ENCODE results near the gene WDR43.
"Not testable (repeated sequence)": the region's sequence is repeated elsewhere in the genome, so short reads cannot be mapped to it uniquely, and the experiment has no call there.

The WDR43 gene

DNA sequence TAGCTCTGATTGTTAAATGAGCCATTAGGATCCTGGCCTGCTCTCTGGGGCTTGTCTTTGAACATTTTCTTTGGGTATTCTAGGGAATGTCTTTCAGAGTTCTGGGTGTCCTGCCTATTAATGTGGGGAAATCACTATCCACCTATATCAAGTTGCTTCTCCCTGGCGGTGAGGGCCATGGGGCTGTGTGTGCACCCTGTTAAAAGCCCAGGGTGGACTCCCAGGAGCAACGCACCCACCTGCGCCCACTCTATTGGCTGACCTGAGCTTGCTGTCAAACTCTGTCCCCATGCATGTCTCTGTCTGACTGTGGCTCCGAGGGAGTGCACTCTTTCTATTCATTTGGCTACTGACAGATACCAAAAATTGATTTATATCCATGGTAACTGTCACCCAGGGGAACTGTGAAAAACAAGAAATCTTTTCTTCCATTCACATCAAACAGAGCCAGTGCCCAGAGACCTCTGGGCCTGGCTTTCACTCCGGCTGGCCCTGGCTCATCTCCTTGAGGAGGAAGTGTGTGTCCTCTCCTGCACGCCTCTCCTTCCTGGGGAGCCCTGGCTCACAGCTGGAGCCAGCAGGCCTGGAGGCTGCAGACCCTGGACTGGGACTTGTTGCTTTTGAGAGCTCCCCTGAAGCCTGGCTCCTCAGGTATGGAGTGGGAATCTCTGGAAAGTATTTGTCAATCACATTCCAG, 76.1 kb downstream of the WDR43 start:
- no peak for DNase-seq

DNA sequence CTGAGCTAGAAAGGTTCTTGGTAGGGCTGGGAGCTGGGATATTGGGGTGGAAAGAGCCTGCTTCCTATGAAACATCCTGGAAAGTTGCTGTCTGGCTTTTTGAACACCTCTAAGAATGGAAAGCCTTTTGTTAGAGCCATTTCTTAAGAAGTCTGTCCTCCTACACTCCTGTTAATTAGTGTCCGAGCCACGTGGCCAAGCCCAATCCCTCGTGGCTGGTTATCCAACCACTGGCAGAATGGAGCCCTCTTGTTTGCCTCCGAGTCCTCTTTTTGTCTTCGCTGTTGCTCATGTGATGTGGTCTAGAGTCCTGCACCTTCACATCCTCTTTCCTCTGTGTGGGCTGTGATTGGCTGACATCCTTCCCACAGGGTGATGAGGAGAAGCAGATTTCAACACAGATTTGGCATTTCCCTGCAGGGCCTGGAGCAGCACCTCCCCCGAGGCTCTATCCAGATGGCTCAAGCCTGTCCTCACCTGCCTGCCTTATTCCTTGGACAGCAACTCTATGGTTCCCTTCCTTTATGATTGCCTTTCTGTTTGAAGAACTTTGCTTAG, 78.4 kb downstream of the WDR43 start:
- DNase-seq: no peak

GRCh38 chr2:28974252-28974651, 79.8 kb downstream of the WDR43 start:
- DNase-seq: no peak

GRCh38 chr2:28975671-28976070, 81.2 kb downstream of the WDR43 start:
- no peak for DNase-seq

GRCh38 chr2:28976584-28976983, 82.1 kb downstream of the WDR43 start:
- no peak for DNase-seq

DNA sequence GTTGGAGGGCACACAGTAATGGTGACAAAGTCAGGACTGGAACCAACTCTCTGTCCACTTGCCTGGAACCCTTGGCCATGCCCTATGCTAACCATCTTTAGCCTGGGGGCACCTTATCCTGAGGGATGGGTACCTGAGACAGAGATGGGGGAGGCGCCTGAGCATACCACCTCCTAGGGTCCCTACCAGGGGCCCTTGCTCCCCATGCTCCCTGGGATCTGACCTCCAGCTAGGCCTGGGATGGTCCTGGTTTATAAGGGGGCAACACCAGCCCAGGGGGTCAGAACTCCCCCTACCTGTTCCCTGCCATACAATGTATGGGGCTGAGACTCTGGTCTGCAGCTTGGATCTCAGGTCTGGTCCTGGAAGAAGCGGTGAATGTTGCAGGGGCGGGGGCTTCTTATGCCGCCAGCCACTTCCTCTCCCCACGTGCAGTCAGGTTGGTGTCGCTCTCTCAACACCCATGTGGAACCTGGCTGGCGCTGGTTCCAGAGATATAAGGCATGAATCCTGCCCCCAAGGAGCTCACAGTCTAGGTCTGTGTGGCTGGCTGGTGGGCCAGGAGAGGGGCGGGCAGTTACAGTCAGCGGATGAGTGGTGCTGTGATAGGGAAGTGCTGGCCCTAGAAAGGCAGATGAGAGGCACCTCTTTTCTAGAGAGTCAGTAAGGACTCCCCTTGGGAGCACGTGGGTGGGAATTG, 82.9 kb downstream of the WDR43 start:
- no peak for DNase-seq

GRCh38 chr2:28978001-28978400, 83.5 kb downstream of the WDR43 start:
- DNase-seq: not testable (repeated sequence)

DNA sequence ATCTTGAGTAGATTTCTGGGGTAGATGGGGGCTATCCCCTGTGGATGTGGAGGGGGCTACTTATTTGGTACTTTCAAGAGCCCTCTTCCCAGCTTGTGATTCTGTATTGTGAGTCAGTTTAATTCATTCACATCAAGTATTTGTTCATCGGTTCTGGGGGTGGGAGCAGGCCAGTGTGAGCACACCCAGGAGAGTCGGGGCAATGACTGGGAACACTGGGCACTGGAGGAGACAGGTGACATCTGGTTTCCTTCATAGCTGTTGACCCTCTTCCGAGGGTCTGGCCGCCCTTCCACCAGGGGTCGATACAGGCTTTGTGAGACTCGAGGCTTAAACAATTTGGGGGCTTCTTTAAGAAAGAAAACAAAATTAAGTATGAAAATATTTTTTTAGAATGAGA, 84.1 kb downstream of the WDR43 start:
- DNase-seq: no peak

GRCh38 chr2:28979041-28979440, 84.6 kb downstream of the WDR43 start:
- DNase-seq: no peak

DNA sequence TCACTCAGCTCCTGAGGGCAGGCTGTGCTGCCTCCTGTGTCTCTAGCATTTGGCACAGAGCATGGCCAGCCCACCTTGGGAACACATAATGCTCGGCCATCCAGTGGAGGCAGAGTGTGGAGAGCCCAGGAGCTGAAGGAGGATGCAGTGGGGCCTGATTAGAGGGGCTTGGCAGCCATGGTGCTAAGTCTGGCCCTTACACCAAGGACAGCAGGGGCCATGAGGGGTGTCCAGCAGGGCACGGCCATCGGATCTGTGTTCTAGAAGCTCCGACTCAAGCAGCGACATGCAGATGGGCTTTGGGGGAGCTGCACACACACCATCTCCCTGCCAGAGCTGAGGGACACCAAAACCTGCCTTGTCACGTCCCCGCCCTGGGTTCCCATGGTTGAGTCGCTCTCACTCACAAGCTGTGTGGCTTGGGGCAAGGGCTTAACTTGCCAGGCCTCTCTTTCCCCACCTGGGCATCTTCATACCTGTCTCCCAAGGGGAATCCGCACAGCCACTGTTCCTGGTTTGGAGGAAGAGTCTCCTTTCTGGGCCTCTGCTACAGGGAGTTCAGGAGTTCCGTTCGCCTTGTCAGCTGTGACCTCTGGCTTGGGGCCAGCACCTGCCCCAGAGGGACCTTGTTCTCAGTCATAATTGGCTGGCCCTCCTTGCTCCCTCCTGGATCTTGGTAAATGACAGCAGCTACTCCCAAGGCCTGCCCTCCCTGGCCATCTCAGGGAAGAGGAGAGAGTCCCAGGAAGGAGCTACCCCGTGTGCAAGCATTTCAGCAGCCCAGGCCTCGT, 85.3 kb downstream of the WDR43 start:
- DNase-seq: no peak

DNA sequence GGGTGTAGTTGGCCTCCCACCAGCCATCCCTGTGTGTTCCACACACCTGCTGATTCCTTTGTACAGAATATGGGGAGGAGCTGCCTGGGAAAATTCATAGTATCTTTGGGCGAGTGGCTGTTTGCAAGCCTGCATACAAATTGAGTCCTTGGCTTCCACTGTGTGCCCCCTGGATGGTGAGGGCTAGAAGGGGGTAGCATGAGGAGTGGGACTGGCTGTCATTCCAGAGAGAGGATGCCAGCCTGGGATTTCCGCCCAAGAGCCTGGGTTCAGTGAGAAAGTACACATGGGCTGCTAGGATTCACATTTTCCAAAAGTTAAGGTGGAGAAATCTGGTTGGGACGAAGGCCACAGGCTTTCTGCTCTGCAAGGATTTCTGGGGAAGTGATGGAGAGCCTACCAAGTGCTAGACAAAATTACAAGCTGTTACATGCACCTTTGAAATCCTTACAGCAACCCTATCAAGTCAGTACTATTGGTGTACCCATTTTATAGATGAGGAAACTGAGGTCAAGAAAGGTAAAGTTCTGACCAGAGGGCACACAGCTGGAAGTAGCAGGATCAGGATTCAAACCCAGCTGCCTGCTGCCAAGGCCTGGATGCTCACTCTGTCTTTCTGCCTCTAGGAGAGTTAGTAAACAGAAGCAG, 86.0 kb downstream of the WDR43 start:
- DNase-seq: no peak

DNA sequence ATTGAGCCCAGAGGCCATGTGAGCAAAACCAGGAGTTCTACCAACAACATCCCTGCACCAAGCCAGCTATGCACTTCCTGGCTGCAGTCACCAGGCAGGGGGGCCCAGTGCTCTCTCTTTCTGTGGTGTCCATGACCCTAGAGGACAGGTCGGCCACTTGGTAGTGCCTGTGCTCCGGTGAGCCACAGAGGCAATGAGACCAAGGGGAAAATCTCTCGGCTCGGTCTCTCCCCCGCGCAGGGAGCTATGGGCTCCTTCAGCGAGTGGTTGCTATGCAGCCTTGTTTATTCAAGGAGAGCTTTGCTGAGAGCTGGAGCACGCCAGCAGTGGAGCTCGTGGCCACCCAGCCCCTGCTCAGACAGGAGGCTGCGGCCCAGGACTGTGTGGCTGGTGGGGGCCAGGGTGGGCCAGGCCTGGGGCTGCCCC, 86.6 kb downstream of the WDR43 start, which contains the start of gene TOGARAM2:
Gene TOGARAM2, plus strand, starts transcription at position 283 of the 426 bp plus-strand sequence. CDS start 13,537 bp downstream, outside the sequence.
- DNase-seq: no peak

DNA sequence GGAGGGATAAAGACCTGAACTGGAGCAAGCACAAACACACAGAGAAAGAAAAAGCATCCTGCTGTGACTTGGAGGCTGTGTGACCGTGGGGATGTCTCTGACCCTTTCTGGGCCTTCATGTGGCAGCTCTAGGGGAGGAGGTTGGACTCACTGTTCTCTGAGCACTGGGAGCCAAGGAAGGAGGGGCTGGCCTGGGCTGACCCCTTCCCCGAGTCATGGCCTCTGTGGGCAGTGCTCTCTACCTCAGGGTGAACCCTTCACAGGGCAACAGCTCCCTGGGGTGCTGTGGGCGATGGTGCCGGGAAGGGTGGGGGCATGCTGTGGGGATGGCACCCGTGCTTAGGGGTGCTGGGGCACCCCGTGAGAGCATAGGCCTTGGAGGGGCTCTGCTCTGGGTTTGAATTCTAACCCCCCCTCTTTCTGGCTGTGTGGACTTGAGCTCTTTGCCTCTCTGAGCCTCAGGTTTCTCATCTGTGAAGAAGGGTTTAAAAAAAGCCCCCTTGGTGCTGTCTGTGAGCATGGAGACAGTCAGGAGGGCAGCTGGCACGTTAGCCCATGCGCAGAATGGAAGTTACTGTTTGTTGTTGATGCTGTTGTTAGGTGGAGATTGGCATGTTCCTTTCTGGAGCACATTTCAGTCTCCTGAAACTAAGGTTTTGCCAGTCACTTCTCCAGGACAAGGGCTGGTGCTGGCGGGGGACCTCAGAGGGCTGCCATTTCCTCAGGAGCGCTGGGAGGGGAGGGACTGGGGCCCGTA, 87.3 kb downstream of the WDR43 start:
- DNase-seq: no peak

DNA sequence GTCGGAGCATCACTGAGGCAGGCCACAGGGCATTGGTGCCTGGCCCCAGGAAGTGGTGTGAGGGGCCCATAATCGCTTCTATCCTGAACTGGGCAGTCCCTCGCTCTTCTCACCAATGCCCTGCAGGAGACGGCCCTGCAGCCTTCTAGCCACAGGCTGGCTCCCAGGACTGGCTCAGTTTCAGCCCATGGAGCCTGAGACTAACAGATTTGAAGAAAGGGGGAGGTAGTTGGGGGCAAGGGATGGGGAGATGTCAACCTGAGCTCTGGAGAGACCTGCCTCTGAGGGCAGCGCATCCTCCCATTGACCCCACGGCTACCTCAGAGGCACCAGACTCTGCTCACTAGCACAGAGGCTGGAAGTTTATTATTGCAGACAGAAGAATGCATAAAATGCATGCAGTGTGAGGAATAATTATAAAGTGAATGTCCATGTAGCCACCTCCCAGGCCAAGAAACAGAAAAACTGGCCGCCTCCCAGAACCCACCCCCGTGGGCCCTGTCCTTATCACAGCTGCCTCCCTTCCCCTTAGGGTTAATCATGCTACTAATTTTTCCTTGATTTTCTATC, 88.0 kb downstream of the WDR43 start:
- no peak for DNase-seq

DNA sequence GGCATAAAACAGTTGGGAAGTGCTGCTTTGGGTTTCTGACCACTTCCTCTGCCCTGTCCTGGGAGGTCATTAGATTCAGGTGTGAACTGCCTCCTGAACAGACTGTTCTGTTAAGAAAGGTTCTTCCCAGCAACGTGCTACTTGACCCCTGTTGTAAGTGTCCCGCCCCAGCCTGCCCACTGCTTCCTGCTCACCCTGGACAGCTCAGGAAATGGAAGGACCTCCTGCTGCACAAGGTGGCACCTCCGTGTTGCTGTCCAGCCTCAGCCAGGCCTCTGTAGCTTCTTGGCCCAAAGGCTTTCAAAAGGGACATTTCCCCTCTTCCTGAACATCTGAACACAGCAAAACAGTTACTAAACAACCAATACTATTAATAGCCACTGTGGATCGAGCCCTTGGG, 92.0 kb downstream of the WDR43 start:
- no peak for DNase-seq

GRCh38 chr2:28989973-28990372, 95.5 kb downstream of the WDR43 start:
- DNase-seq: no peak

DNA sequence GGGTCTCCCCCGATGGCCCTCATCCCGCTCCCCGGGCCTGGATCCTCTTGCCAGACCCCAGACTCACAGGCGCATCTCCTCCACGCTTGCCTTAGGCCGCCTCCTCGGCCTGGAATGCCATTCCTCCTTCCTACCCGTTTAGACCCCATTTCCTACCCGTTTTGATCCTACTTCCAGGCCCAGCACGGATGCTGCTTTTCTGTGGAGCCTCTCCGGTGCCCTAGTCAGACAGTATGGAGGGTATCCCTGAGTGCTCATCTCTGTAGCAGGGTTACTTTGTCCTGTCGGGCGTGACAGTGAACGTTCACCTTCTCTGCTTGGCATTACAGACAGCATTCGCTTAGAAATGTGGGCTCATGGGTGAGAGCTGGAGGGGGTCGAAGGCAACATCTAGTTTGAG, 96.0 kb downstream of the WDR43 start:
- DNase-seq: no peak

- no peak for DNase-seq
These were observed 96.6 kb downstream of the WDR43 start for GRCh38 chr2:28991021-28991420.

DNA sequence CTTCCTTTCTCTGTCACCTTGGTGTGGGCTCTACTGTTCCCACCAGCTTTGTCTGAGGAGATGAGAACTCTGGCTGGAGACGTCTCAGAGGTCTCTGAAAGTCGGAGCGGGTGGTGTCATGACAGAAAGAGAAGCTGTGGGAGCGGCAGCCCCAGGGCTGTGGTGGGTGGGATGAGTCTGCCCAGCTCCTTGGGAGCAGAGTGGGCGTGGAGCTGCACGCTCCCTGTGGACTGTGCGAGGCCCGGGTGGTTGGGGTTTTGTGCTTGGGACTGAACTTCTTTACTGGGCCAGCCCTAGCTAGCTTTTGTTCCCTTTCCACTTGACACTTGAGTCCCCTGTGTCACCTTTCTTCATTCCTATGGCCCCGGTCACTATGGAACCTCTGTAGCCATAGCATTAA, 97.0 kb downstream of the WDR43 start:
- no peak for DNase-seq

DNA sequence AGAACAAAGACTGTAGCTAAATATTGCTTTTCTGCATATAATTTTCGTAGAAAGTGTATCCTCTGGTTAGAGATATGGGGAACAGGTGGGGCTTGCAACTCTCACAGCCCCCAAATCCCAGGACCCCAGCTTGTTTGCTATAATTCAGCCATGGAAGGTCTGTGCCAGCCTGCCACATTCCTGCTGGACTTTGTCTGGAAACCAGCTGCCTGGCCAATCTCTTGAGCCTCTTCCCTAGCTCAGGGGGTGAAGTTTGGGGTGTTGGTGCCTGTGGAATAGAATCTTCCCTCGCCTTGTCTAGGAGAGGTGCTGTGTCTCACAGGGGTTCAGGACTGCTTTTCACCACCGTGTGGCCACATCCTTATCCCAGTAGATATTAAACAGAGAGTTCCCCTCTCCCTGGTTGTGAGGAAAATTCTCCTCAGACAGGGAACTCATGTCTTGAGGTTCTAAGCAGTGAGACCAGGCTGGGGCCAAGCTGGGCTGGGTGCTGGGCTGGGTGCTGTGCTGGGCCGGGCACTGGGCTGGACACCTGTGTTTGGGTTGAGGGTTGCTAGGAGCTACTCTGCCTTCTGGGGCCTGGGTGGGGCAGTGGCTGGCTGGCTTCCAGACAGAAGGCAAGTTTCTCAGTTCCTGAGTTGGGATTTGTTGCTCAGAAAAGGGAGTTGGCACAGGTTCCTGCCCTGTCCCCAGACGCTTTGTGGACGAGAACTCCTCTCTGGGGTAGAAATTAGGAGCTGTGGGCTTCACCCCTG, 98.9 kb downstream of the WDR43 start:
- no peak for DNase-seq

DNA sequence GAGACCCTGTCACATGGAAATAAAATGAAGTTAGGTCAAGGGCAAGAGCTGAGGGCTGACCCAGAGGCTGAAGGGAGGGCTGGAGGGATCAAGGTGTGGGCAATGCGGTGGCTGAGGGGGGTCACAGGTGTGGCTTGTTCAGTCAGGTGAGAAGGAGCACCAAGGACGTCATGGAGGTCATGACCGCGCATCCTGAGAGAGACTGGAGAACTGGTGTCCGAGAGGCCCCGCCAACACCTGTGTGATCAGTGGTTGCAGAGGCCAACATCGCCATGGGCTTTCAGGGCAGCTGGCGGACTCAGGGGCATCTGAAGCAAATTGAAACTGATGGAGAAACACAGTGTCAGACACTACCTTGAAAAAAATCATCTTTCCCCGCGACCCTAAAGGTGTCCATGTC, 99.6 kb downstream of the WDR43 start:
- no peak for DNase-seq
